MM.1S (cell line): Measurements from ENCODE around the gene STX1A.

Experiments
- DNase-seq: peaks from one replicate; pipeline ENCODE4 v3.0.0-alpha.2; 2015
- H2AFZ ChIP-seq: fragments of 300-600 bp; sonication (generic); 2 replicates; pipeline ENCODE4 v1.6.0; 2016; ENCODE audit warnings: antibody characterized with exemption, low read length
- H3F3A ChIP-seq: fragments of 300-600 bp; sonication (generic); 2 replicates; pipeline ENCODE4 v1.6.1; 2016; ENCODE audit warnings: mild to moderate bottlenecking, antibody characterized with exemption, low read length, moderate library complexity, mixed read lengths; ENCODE audit not compliant: insufficient read depth
- H3K27ac ChIP-seq: fragments of 300-600 bp; sonication (generic); 2 replicates; pipeline ENCODE4 v1.5.1; 2016; ENCODE audit warnings: mild to moderate bottlenecking, low read length
- H3K27me3 ChIP-seq: fragments of 300-600 bp; sonication (generic); replicated peaks from 2 replicates; pipeline ENCODE4 v1.6.0; 2016; ENCODE audit warnings: low read length; ENCODE audit not compliant: insufficient read depth
- H3K36me3 ChIP-seq: fragments of 300-600 bp; sonication (generic); replicated peaks from 2 replicates; pipeline ENCODE4 v1.6.1; 2016; ENCODE audit warnings: mild to moderate bottlenecking, low read length, mixed read lengths; ENCODE audit not compliant: insufficient read depth
- H3K4me1 ChIP-seq: fragments of 300-600 bp; sonication (generic); 2 replicates; pipeline ENCODE4 v1.6.1; 2016; ENCODE audit warnings: low read length, mixed read lengths
- H3K4me2 ChIP-seq: fragments of 300-600 bp; sonication (generic); 2 replicates; pipeline ENCODE4 v1.6.0; 2016; ENCODE audit warnings: low read depth, low read length
- H3K4me3 ChIP-seq: fragments of 300-600 bp; sonication (generic); 2 replicates; pipeline ENCODE4 v1.5.1; 2016; ENCODE audit warnings: low read length, mixed read lengths
- H3K79me2 ChIP-seq: fragments of 300-600 bp; sonication (generic); 2 replicates; pipeline ENCODE4 v1.6.1; 2016; ENCODE audit warnings: mixed run types, low read length, mixed read lengths
- H3K9ac ChIP-seq: fragments of 300-600 bp; sonication (generic); 2 replicates; pipeline ENCODE4 v1.6.1; 2016; ENCODE audit warnings: low read length, mixed read lengths
- H3K9me2 ChIP-seq: fragments of 300-600 bp; sonication (generic); replicated peaks from 2 replicates; pipeline ENCODE4 v1.6.1; 2016; ENCODE audit warnings: mild to moderate bottlenecking, low read length, mixed read lengths; ENCODE audit not compliant: insufficient read depth
- H3K9me3 ChIP-seq: fragments of 300-600 bp; sonication (generic); replicated peaks from 2 replicates; pipeline ENCODE4 v1.6.1; 2016; ENCODE audit warnings: mild to moderate bottlenecking, low read length, mixed read lengths; ENCODE audit not compliant: insufficient read depth
- H4K20me1 ChIP-seq: fragments of 300-600 bp; sonication (generic); 2 replicates; pipeline ENCODE4 v1.6.1; 2016; ENCODE audit warnings: mild to moderate bottlenecking, low read length, moderate library complexity, mixed read lengths; ENCODE audit not compliant: insufficient read depth
- CTCF ChIP-seq: fragments of 300-600 bp; sonication (generic); IDR thresholded peaks from 2 replicates; pipeline ENCODE4 v1.5.1; 2016; ENCODE audit warnings: antibody characterized with exemption, low read length, mixed read lengths
- EZH2 ChIP-seq: fragments of 300-600 bp; sonication (generic); optimal IDR thresholded peaks from 2 replicates; pipeline ENCODE3; 2017; ENCODE audit warnings: low read depth, mild to moderate bottlenecking, antibody characterized with exemption, low read length, mixed read lengths
- EZH2phosphoT487 ChIP-seq: fragments of 300-600 bp; sonication (generic); IDR thresholded peaks from 2 replicates; pipeline ENCODE4 v1.6.1; 2018; ENCODE audit warnings: antibody characterized with exemption, low read length

STX1A gene

DNA sequence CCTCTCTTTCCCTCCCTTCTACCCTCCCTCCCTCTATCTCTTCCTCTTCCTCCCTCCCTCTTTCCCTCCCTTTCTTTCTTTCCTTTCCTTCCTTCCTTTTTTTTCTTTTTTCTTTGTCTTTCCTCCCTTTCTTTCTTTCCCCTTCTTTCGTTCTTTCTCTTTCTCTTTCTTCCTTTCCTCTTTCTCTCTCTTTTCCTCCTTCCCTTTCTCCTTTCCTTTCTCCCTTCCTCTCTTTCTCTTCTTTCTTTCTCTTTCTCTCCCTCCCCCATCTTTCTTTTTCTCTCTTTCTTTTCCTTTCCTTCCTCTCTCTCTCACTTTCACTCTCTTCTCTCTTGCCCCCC is 43.2 kb upstream of the STX1A start:
- Histone ChIP-seq H3K4me3 (no peak overlapping the region), H3K27ac (no peak overlapping the region), H4K20me1 (no peaks in the 10 kb centered on the region), H3K27me3 (no peaks in the 10 kb centered on the region), H3K9me2 (no peaks in the 10 kb centered on the region), H2AFZ (no peak overlapping the region), H3K4me2 (no peak overlapping the region), H3K9me3 (no peaks in the 10 kb centered on the region), H3K9ac (no peak overlapping the region), H3K4me1 (peaks cover 6% of the 10 kb centered on the region), H3F3A (peaks cover 12% of the 10 kb centered on the region), H3K36me3 (no peaks in the 10 kb centered on the region), H3K79me2 (no peaks in the 10 kb centered on the region)
- DNase-seq: no peak
- TF ChIP-seq EZH2: no peak
- no peak for TF ChIP-seq CTCF
- no peak for TF ChIP-seq EZH2phosphoT487

DNA sequence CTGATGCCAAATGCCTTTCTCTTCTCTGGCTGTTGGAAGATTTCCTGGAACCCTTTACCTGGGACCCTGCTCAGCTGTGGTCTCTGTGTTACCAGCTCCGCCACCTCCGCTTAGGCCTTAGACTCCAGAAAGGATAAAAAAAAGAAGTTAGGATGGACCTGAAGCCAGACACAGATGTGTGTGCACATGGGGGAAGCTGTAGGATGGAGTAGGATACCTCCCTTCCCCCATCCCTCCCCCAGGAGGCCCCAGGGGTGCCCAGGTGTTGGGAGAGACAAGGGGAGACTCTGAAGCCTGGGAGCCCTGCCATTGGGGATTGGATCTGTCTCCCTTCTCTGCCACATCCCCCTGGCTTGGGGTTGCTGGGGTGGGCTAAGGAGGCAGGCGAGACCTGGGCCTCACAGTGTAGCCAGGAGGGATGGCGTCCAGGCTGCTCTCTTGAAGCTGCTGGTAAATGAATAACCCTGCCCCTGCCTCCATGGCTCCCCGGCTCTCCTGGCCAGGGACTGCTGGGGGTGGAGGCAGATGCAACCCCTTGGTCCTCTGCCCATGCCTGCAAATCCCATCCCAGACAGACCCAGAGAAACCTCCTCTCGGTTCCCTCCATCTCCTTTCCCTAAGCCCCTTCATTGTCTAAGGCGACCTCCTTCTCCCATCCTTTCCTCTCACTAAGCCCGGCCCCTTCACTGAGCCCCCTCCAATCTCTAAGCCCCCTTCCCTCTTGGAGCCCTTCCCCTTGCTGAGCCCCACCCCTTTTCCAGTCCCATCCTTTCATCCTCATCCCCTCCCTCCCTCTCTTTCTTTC is 42.6 kb upstream of the STX1A start:
- Histone ChIP-seq H3K9ac (no peak overlapping the region), H3K9me2 (no peaks in the 10 kb centered on the region), H4K20me1 (no peaks in the 10 kb centered on the region), H3K4me1 (peaks cover under 1% of the 10 kb centered on the region; the same call in 1 of the 2 replicates), H3K27ac (no peak overlapping the region), H3K36me3 (no peaks in the 10 kb centered on the region), H3K79me2 (no peaks in the 10 kb centered on the region), H3F3A (peaks cover 7% of the 10 kb centered on the region), H3K9me3 (no peaks in the 10 kb centered on the region), H3K27me3 (no peaks in the 10 kb centered on the region), H3K4me3 (no peak overlapping the region), H2AFZ (no peak overlapping the region), H3K4me2 (no peak overlapping the region)
- TF ChIP-seq EZH2 (no peak), EZH2phosphoT487 (no peak), CTCF (no peak)
- no peak for DNase-seq

- Histone ChIP-seq H3K9ac (no peak overlapping the region), H3K9me2 (no peaks in the 10 kb centered on the region), H3K27ac (no peak overlapping the region), H3K36me3 (no peaks in the 10 kb centered on the region), H2AFZ (no peak overlapping the region), H3F3A (no peaks in the 10 kb centered on the region), H4K20me1 (no peaks in the 10 kb centered on the region), H3K4me3 (no peak overlapping the region), H3K27me3 (no peaks in the 10 kb centered on the region), H3K4me2 (no peak overlapping the region), H3K4me1 (no peaks in the 10 kb centered on the region), H3K79me2 (no peaks in the 10 kb centered on the region), H3K9me3 (no peaks in the 10 kb centered on the region)
- no peak for DNase-seq
- TF ChIP-seq EZH2phosphoT487: no peak
- no peak for TF ChIP-seq EZH2
- TF ChIP-seq CTCF: no peak
These were observed 39.2 kb upstream of the STX1A start for GRCh38 chr7:73758581-73759138.
